ENCODE results near the gene SKIL.

Gene SKIL

GRCh38 chr3:170357176-170358041 is at the start of gene SKIL:
Gene SKIL, plus strand, starts transcription at chr3:170357715. Its CDS starts 2,617 bp downstream, at chr3:170360332.
- peak within 1 kb of the TSS; percentile 95 for H3K4me3 ChIP-seq
- peaks cover 21% of the 10 kb centered on the region for H3K36me3 ChIP-seq (ENCODE audit: insufficient read depth, low read length)
- peak within 1 kb of the TSS; percentile 93 for H3K27ac ChIP-seq
- no peaks in the 10 kb centered on the region for H3K9me3 ChIP-seq (ENCODE audit: low read depth, low read length)
- TF ChIP-seq EZH2 (IDR thresholded peaks at IDR 0.05) (no peak), FOXP2 (optimal IDR thresholded peaks at IDR 0.05; ENCODE audit: control extremely low read depth, extremely low read length, insufficient read depth) (peak; percentile 57), POLR2AphosphoS5 (IDR thresholded peaks at IDR 0.05; ENCODE audit: borderline replicate concordance, low read depth, low read length) (peak; percentile 53)
- peak; percentile 57 for DNase-seq (ENCODE audit: low read depth, low spot score)
- peak within 1 kb of the TSS; percentile 85 for H3K9ac ChIP-seq (ENCODE audit: insufficient read length)

GRCh38 chr3:170309046-170309445 is 48.5 kb upstream of the SKIL start:
- H3K9me3 ChIP-seq (ENCODE audit: low read depth, low read length) = no peaks in the 10 kb centered on the region
- H3K27ac ChIP-seq = no peak overlapping the region
- H3K4me3 ChIP-seq = no peak overlapping the region
- H3K9ac ChIP-seq (ENCODE audit: insufficient read length) = no peak overlapping the region
- no peak for DNase-seq (ENCODE audit: low read depth, low spot score)
- H3K36me3 ChIP-seq (ENCODE audit: insufficient read depth, low read length) = peaks cover 4% of the 10 kb centered on the region; the same call in 1 of the 2 replicates
- no peak for TF ChIP-seq FOXP2 (optimal IDR thresholded peaks at IDR 0.05; ENCODE audit: control extremely low read depth, extremely low read length, insufficient read depth)
- TF ChIP-seq POLR2AphosphoS5 (IDR thresholded peaks at IDR 0.05; ENCODE audit: borderline replicate concordance, low read depth, low read length) = no peak
- no peak for TF ChIP-seq EZH2 (IDR thresholded peaks at IDR 0.05)

- no peak overlapping the region for H3K9ac ChIP-seq (ENCODE audit: insufficient read length)
- no peaks in the 10 kb centered on the region for H3K9me3 ChIP-seq (ENCODE audit: low read depth, low read length)
- no peaks in the 10 kb centered on the region for H3K36me3 ChIP-seq (ENCODE audit: insufficient read depth, low read length)
- H3K27ac ChIP-seq = no peak overlapping the region
- TF ChIP-seq FOXP2 (optimal IDR thresholded peaks at IDR 0.05; ENCODE audit: control extremely low read depth, extremely low read length, insufficient read depth) (no peak), POLR2AphosphoS5 (IDR thresholded peaks at IDR 0.05; ENCODE audit: borderline replicate concordance, low read depth, low read length) (no peak), EZH2 (IDR thresholded peaks at IDR 0.05) (no peak)
- DNase-seq (ENCODE audit: low read depth, low spot score) = no peak
- H3K4me3 ChIP-seq = no peak overlapping the region
Observed at GRCh38 chr3:170317954-170318353, 39.6 kb upstream of the SKIL start.

GRCh38 chr3:170320461-170321121 is 36.9 kb upstream of the SKIL start:
- DNase-seq (ENCODE audit: low read depth, low spot score) = no peak
- Histone ChIP-seq H3K27ac (no peak overlapping the region), H3K9me3 (ENCODE audit: low read depth, low read length) (no peaks in the 10 kb centered on the region), H3K9ac (ENCODE audit: insufficient read length) (no peak overlapping the region), H3K4me3 (no peak overlapping the region), H3K36me3 (ENCODE audit: insufficient read depth, low read length) (no peaks in the 10 kb centered on the region)
- no peak for TF ChIP-seq EZH2 (IDR thresholded peaks at IDR 0.05)
- no peak for TF ChIP-seq FOXP2 (optimal IDR thresholded peaks at IDR 0.05; ENCODE audit: control extremely low read depth, extremely low read length, insufficient read depth)
- no peak for TF ChIP-seq POLR2AphosphoS5 (IDR thresholded peaks at IDR 0.05; ENCODE audit: borderline replicate concordance, low read depth, low read length)

GRCh38 chr3:170321321-170322034 is 36.0 kb upstream of the SKIL start:
- TF ChIP-seq FOXP2 (optimal IDR thresholded peaks at IDR 0.05; ENCODE audit: control extremely low read depth, extremely low read length, insufficient read depth) = no peak
- TF ChIP-seq EZH2 (IDR thresholded peaks at IDR 0.05) = no peak
- no peak for TF ChIP-seq POLR2AphosphoS5 (IDR thresholded peaks at IDR 0.05; ENCODE audit: borderline replicate concordance, low read depth, low read length)
- no peak for DNase-seq (ENCODE audit: low read depth, low spot score)

GRCh38 chr3:170322566-170323269 is 34.8 kb upstream of the SKIL start:
- Histone ChIP-seq H3K9me3 (ENCODE audit: low read depth, low read length) (no peaks in the 10 kb centered on the region), H3K4me3 (no peak overlapping the region), H3K9ac (ENCODE audit: insufficient read length) (no peak overlapping the region), H3K27ac (no peak overlapping the region), H3K36me3 (ENCODE audit: insufficient read depth, low read length) (no peaks in the 10 kb centered on the region)
- DNase-seq (ENCODE audit: low read depth, low spot score) = no peak
- TF ChIP-seq POLR2AphosphoS5 (IDR thresholded peaks at IDR 0.05; ENCODE audit: borderline replicate concordance, low read depth, low read length) = no peak
- no peak for TF ChIP-seq FOXP2 (optimal IDR thresholded peaks at IDR 0.05; ENCODE audit: control extremely low read depth, extremely low read length, insufficient read depth)
- TF ChIP-seq EZH2 (IDR thresholded peaks at IDR 0.05) = no peak

More at GRCh38 chr3:170321321-170322034, 36.0 kb upstream of the SKIL start:
- no peak overlapping the region for H3K9ac ChIP-seq (ENCODE audit: insufficient read length)
- no peak overlapping the region for H3K27ac ChIP-seq
- H3K36me3 ChIP-seq (ENCODE audit: insufficient read depth, low read length) = no peaks in the 10 kb centered on the region
- no peaks in the 10 kb centered on the region for H3K9me3 ChIP-seq (ENCODE audit: low read depth, low read length)
- H3K4me3 ChIP-seq = no peak overlapping the region

GRCh38 chr3:170323331-170323730 is 34.2 kb upstream of the SKIL start:
- H3K36me3 ChIP-seq (ENCODE audit: insufficient read depth, low read length) = no peaks in the 10 kb centered on the region
- no peak overlapping the region for H3K27ac ChIP-seq
- no peak for DNase-seq (ENCODE audit: low read depth, low spot score)
- no peaks in the 10 kb centered on the region for H3K9me3 ChIP-seq (ENCODE audit: low read depth, low read length)
- H3K9ac ChIP-seq (ENCODE audit: insufficient read length) = no peak overlapping the region
- TF ChIP-seq EZH2 (IDR thresholded peaks at IDR 0.05) (no peak), POLR2AphosphoS5 (IDR thresholded peaks at IDR 0.05; ENCODE audit: borderline replicate concordance, low read depth, low read length) (no peak), FOXP2 (optimal IDR thresholded peaks at IDR 0.05; ENCODE audit: control extremely low read depth, extremely low read length, insufficient read depth) (no peak)
- no peak overlapping the region for H3K4me3 ChIP-seq

Measured in SK-N-MC (cell line).